GM18867 (cell line): ENCODE measurements around the gene SLC39A11.
"Not testable (repeated sequence)": the region's sequence is repeated elsewhere in the genome, so short reads cannot be mapped to it uniquely, and the experiment has no call there.

ENCODE experiments used
- ATAC-seq: cut with Tn5 transposase; IDR thresholded peaks from one replicate; pipeline ENCODE4 v1.9.1; 2021; ENCODE audit warnings: mild to moderate bottlenecking, moderate library complexity; ENCODE audit not compliant: unreplicated experiment

The SLC39A11 gene

GRCh38 chr17:73111386-73111785, 18.9 kb upstream of the SLC39A11 start:
- ATAC-seq, result no peak

- no peak for ATAC-seq
Observed at GRCh38 chr17:73107191-73107590, 14.7 kb upstream of the SLC39A11 start.

- no peak for ATAC-seq
Observed at GRCh38 chr17:73105431-73105830, 12.9 kb upstream of the SLC39A11 start.

GRCh38 chr17:73104450-73104849, 12.0 kb upstream of the SLC39A11 start:
- no peak for ATAC-seq

GRCh38 chr17:73103641-73104335, 11.3 kb upstream of the SLC39A11 start:
- no peak for ATAC-seq

- no peak for ATAC-seq
Observed at GRCh38 chr17:73101031-73101430, 8.5 kb upstream of the SLC39A11 start.

GRCh38 chr17:73100363-73100762, 7.9 kb upstream of the SLC39A11 start:
- ATAC-seq, result no peak

- no peak for ATAC-seq
Observed at GRCh38 chr17:73099511-73099910, 7.0 kb upstream of the SLC39A11 start.

GRCh38 chr17:73098919-73099318, 6.4 kb upstream of the SLC39A11 start:
- no peak for ATAC-seq

GRCh38 chr17:73097973-73098765, 5.7 kb upstream of the SLC39A11 start:
- ATAC-seq, result not testable (repeated sequence)

GRCh38 chr17:73096866-73097265, 4.4 kb upstream of the SLC39A11 start:
- no peak for ATAC-seq

GRCh38 chr17:73096211-73096610, 3.7 kb upstream of the SLC39A11 start:
- ATAC-seq, result no peak

- ATAC-seq, result no peak
Observed at GRCh38 chr17:73093286-73093685, 798 bp upstream of the SLC39A11 start.

- ATAC-seq, result no peak
Observed at GRCh38 chr17:73091770-73092522, 542 bp downstream of the SLC39A11 start.

GRCh38 chr17:73091410-73091769, 1.1 kb downstream of the SLC39A11 start:
- no peak for ATAC-seq

- ATAC-seq, result no peak
Observed at GRCh38 chr17:73090396-73091202, 1.9 kb downstream of the SLC39A11 start.

GRCh38 chr17:73089322-73090317, 2.9 kb downstream of the SLC39A11 start:
- no peak for ATAC-seq

- no peak for ATAC-seq
Observed at GRCh38 chr17:73088561-73088960, 3.9 kb downstream of the SLC39A11 start.

- no peak for ATAC-seq
Observed at GRCh38 chr17:73083432-73083831, 9.1 kb downstream of the SLC39A11 start.

- ATAC-seq, result no peak
Observed at GRCh38 chr17:73074566-73074965, 17.9 kb downstream of the SLC39A11 start.
